RWPE2 (cell line): ENCODE data around the gene CDK16.

ENCODE experiments used
- ATAC-seq: fragments of 200-7000 bp; cut with Tn5 transposase; 3 replicates; pipeline ENCODE4 v1.9.1; 2021; ENCODE audit warnings: low read depth
- DNase-seq: peaks from one replicate; pipeline ENCODE4 v3.0.0-alpha.2; 2020; ENCODE audit warnings: low spot score
- H3K27ac ChIP-seq: fragments of 450-650 bp; 2 replicates; pipeline ENCODE4 v1.5.1; 2017; ENCODE audit warnings: mild to moderate bottlenecking; ENCODE audit not compliant: poor library complexity, severe bottlenecking
- H3K27me3 ChIP-seq: fragments of 250-450 bp; sonication (Bioruptor Pico); 2 replicates; pipeline ENCODE4 v1.5.1; 2021; ENCODE audit warnings: mild to moderate bottlenecking, moderate library complexity; ENCODE audit not compliant: insufficient read depth, poor library complexity, severe bottlenecking
- H3K36me3 ChIP-seq: fragments of 250-450 bp; sonication (Bioruptor Pico); 2 replicates; pipeline ENCODE4 v1.5.1; 2020; ENCODE audit warnings: low read depth, mild to moderate bottlenecking, moderate library complexity
- H3K4me1 ChIP-seq: fragments of 250-450 bp; sonication (Bioruptor Pico); 2 replicates; pipeline ENCODE4 v1.5.1; 2021; ENCODE audit warnings: mild to moderate bottlenecking, moderate library complexity; ENCODE audit not compliant: insufficient read depth, poor library complexity, severe bottlenecking
- H3K4me3 ChIP-seq: fragments of 250-450 bp; sonication (Bioruptor Pico); 2 replicates; pipeline ENCODE4 v1.5.1; 2021; ENCODE audit warnings: mild to moderate bottlenecking, moderate library complexity; ENCODE audit not compliant: severe bottlenecking
- H3K9me3 ChIP-seq: fragments of 250-450 bp; sonication (Bioruptor Pico); 2 replicates; pipeline ENCODE4 v1.5.1; 2021; ENCODE audit warnings: mild to moderate bottlenecking, moderate library complexity; ENCODE audit not compliant: severe bottlenecking
- CTCF ChIP-seq: fragments of 450-650 bp; IDR thresholded peaks from one replicate; pipeline ENCODE4 v1.5.1; 2017; ENCODE audit warnings: mild to moderate bottlenecking, moderate library complexity; ENCODE audit not compliant: poor library complexity, severe bottlenecking

The CDK16 gene

DNA sequence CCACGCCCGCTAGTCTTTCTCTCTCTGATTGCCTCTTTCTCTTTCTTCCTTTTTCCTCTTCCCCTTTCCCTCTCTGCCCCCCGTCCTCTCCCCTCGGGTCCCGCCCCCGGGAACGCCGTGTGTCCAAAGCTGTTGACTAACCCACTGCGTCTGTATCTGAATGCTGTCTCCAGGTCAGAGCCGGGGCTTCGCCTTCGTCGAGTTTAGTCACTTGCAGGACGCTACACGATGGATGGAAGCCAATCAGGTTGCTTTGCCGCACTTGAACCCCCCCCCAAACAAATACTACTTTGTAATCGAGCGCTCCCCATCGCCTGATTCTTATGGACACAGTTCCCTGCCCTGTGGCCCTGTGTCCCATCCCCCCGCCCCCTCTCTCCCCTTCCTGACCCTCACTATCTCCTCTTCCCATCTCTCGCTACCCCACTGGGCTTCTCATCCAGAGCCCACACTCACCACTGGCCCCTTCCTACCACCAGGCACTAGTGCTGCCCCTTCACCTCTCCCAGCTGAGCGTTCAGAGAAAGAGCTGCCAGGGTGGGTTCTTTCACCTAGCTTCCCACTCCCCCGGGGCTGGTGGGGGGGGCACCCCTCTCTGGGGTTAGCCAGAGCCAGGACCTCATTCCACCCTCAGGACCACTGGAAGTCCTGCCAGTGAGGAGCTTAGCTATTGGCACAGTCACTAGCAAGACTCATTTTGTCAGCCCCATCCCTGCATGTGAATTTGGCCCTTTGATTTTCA lies 43.5 kb upstream of the CDK16 start:
- TF ChIP-seq CTCF, result no peak
- ATAC-seq, result no peak
- no peak for DNase-seq
- Histone ChIP-seq H3K4me3 (no peak overlapping the region), H3K27ac (no peak overlapping the region), H3K9me3 (no peaks in the 10 kb centered on the region), H3K36me3 (peaks cover 15% of the 10 kb centered on the region), H3K4me1 (no peaks in the 10 kb centered on the region), H3K27me3 (no peaks in the 10 kb centered on the region)

- H3K27ac ChIP-seq, result no peak overlapping the region
- no peaks in the 10 kb centered on the region for H3K9me3 ChIP-seq
- TF ChIP-seq CTCF, result no peak
- no peaks in the 10 kb centered on the region for H3K27me3 ChIP-seq
- ATAC-seq, result no peak
- no peak for DNase-seq
- H3K4me1 ChIP-seq, result no peaks in the 10 kb centered on the region
- no peak overlapping the region for H3K4me3 ChIP-seq
- H3K36me3 ChIP-seq, result peaks cover 15% of the 10 kb centered on the region
Observed at GRCh38 chrX:47175588-47175980, 42.9 kb upstream of the CDK16 start.

- no peak overlapping the region for H3K27ac ChIP-seq
- H3K9me3 ChIP-seq, result no peaks in the 10 kb centered on the region
- ATAC-seq (no peak), DNase-seq (no peak)
- H3K4me3 ChIP-seq, result no peak overlapping the region
- no peaks in the 10 kb centered on the region for H3K4me1 ChIP-seq
- H3K27me3 ChIP-seq, result no peaks in the 10 kb centered on the region
- TF ChIP-seq CTCF, result no peak
- peaks cover 15% of the 10 kb centered on the region for H3K36me3 ChIP-seq
Observed at GRCh38 chrX:47176101-47176740, 42.3 kb upstream of the CDK16 start.

GRCh38 chrX:47177079-47177478 lies 41.4 kb upstream of the CDK16 start:
- H3K4me1 ChIP-seq, result no peaks in the 10 kb centered on the region
- peaks cover 15% of the 10 kb centered on the region for H3K36me3 ChIP-seq
- H3K27me3 ChIP-seq, result no peaks in the 10 kb centered on the region
- TF ChIP-seq CTCF, result no peak
- DNase-seq (no peak), ATAC-seq (no peak)
- H3K9me3 ChIP-seq, result no peaks in the 10 kb centered on the region
- no peak overlapping the region for H3K4me3 ChIP-seq
- peak overlapping the region; percentile 26 for H3K27ac ChIP-seq

DNA sequence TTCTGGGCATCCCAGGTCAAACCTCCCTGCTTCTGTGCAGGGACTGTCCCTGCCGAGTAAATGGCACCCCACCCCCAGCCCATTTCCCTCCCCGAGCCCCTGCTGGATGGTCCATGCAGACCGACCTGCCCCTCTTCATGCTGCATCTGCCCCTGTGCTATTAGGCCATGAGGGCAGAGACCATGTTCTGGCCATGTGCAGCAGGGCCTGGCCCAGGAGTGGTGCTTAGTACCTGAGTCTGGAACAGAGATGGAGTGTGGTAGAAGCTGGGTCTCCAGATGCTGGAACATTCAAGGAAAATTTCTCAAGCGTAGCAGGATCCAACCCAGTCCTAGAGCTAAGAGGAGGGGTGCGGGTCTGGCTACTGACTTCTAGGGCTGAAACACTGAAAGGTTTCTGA lies 40.1 kb upstream of the CDK16 start:
- Histone ChIP-seq H3K36me3 (peaks cover 19% of the 10 kb centered on the region), H3K4me3 (no peak overlapping the region), H3K9me3 (no peaks in the 10 kb centered on the region), H3K4me1 (no peaks in the 10 kb centered on the region), H3K27ac (peak overlapping the region; percentile 26), H3K27me3 (no peaks in the 10 kb centered on the region)
- ATAC-seq (no peak), DNase-seq (no peak)
- TF ChIP-seq CTCF, result no peak
